ENCODE results near the gene CLCN5.

The CLCN5 gene

GRCh38 chrX:49922291-49923241 lies at the start of gene CLCN5:
CLCN5 (plus strand) TSS chrX:49922596; CDS start chrX:49925299, 2,703 bp downstream.
- peak; percentile 91 for DNase-seq

DNA sequence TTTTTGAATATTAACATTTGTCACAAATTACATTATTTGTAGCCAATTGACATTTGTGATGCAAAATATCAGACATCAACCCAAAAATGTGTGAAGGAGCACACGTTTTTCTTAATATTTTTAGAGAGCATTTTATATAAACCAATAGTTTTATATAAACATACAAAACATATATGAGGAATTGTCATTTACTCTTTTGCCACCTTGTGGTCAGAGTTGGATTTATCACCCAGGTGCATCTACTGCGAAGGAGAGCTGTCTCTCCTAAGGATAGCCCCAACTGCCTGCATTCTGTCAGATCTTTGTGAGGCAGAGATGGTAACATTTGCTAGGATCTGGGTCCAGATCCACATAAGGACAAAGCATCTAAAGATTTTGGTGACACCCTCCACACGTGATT lies 45.6 kb upstream of the CLCN5 start:
- peak; percentile 50 for DNase-seq

- no peak for DNase-seq
Measured at GRCh38 chrX:49877397-49878101, 44.8 kb upstream of the CLCN5 start.

- no peak for DNase-seq
Measured at GRCh38 chrX:49878128-49878833, 44.1 kb upstream of the CLCN5 start.

GRCh38 chrX:49878834-49879655 lies 43.4 kb upstream of the CLCN5 start, which contains the start of gene USP27X:
USP27X (plus strand) TSS chrX:49879484; CDS start chrX:49880308, 824 bp downstream.
- peak; percentile 82 for DNase-seq

GRCh38 chrX:49879656-49880277 lies 42.6 kb upstream of the CLCN5 start:
- no peak for DNase-seq

GRCh38 chrX:49880668-49881067 lies 41.7 kb upstream of the CLCN5 start:
- no peak for DNase-seq

GRCh38 chrX:49884290-49884862 lies 38.0 kb upstream of the CLCN5 start:
- peak; percentile 6 for DNase-seq

GRCh38 chrX:49892542-49892941 lies 29.9 kb upstream of the CLCN5 start:
- no peak for DNase-seq

DNA sequence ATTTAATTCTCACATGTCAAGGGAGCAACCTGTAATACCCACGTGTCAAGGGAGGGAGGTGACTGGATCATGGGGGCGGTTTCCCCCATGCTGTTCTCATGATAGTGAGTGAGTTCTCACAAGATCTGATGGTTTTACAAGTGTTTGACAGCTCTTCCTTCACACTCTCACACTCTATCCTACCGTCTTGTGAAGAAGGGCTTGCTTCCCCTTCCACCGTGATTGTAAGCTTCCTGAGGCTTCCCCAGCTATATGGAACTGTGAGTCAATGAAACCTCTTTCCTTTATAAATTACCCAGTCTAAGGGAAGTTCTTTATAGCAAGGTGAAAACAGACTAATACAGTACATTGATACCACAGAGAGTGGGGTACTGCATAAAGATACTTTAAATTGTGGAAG lies 25.4 kb upstream of the CLCN5 start:
- DNase-seq = no peak

- DNase-seq = no peak
Measured at GRCh38 chrX:49901048-49901447, 21.3 kb upstream of the CLCN5 start.

DNA sequence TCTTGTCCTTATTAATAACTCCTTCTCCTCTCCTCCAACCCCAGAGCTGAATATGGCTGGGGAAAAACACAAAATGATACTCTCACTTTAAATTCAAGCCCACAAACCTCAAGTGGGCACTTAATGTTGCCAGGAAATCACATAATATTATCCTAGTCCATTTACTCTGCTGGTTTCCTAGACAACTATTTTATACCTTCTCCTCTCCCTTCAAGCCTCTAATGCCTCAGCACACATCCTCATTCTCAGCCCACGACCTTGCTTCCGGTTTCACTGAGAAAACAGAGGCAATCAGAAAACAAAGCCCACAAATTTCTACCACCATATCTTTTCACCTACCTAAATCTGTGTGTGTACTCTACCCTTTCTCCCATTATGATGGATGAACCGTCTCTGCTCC lies 12.1 kb upstream of the CLCN5 start:
- DNase-seq = no peak

DNA sequence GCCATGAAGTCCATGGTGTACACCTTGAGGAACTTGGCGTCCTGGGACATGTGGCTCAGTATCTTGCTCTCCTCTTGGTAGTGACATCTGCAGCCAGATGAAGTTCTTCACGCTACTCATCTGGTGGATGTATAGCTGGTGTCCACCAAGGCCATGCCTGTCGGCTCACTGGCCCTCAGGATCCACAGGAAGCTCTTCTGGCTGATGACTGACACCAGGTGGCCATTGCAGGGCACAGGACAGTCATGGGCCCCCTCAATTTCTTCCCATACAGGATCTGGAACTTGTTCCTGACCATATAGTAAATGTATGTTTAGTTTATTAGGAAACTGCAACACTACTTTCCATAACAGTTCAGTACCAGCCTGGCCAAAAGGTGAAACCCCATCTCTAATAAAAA lies 10.3 kb upstream of the CLCN5 start:
- DNase-seq = no peak

- DNase-seq = no peak
Measured at GRCh38 chrX:49912861-49913260, 9.5 kb upstream of the CLCN5 start.

DNA sequence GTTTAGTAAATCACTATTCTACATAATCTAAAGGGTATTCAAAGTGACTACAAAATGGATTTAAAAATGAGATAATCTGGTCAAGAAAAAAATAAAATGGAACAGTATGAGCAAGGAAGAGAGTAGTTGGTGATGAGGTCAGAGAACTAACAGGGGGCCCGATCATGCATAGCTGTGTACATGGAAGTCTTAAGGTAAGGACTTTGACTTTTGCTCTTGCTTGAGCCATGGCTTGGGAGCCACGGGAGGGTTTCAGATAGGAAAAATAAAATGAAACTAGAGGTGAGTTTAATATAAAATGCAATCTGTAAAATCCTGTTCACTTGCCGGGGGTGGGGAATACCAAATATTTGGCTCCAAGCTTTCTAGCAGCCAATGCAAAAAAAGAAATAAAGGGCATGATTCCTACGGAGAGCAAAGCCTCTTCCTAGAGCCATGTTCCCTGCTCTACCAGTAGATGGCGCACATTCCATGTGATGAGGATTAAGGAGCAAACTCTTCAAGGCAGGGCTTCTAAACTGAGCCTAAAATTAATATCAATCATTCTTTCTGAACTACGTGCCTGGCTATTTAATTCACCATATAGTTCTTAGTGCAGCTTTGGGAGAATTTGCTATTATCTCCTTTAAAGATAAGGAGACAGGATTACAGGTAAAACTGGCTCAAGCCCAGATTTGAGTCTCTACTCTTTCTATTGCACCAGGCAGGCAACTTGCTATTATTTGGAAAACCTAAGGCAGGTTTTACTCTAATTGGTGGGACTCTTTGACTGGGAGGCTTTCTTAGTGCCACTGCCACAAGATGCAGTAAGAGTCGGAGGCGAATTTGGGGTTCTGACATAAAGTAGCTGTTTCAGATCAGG lies 6.8 kb upstream of the CLCN5 start:
- DNase-seq = peak; percentile 25

- peak; percentile 20 for DNase-seq
Measured at GRCh38 chrX:49919617-49920016, 2.8 kb upstream of the CLCN5 start.

DNA sequence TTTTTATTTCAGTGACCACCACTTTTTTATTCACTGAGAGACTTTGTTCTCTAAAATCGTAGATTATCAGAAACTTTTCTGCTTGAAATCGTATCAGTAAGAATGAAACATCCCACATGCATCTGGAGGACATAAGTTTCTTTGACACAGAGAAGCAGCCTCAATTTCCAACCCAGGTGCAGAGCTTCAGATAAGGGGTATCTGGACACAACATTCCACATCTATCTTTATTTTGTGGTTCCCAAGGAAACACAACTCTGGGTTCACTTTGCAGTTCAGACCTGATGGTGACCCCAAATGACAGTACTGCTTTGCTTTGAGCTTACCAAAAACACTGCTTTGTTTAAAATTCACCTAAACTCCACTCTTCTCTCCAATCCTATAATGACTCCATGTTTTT lies 1.3 kb upstream of the CLCN5 start:
- no peak for DNase-seq

DNA sequence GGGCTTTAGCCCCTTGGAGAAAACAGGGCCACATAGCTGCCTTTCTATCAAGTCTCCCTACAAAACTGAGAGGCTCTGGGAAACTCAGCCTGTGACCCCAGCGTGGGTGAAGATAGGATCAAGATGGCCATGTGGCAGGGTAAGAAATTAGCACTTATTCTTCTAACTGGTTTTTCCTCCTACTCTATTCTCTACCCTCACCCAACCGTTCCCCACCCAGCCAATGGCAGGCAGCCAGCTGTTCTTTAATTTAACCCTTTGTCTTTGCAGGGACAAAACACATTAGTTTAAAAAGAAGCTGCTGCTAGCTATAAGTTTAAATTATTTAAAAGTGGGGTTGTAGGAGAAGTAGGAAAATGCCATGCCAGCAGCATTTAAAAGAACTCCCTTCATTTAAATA lies 2.8 kb downstream of the CLCN5 start:
- DNase-seq = no peak

GRCh38 chrX:49930039-49930438 lies 7.6 kb downstream of the CLCN5 start:
- DNase-seq = no peak

GRCh38 chrX:49932791-49933190 lies 10.4 kb downstream of the CLCN5 start:
- DNase-seq = no peak

DNA sequence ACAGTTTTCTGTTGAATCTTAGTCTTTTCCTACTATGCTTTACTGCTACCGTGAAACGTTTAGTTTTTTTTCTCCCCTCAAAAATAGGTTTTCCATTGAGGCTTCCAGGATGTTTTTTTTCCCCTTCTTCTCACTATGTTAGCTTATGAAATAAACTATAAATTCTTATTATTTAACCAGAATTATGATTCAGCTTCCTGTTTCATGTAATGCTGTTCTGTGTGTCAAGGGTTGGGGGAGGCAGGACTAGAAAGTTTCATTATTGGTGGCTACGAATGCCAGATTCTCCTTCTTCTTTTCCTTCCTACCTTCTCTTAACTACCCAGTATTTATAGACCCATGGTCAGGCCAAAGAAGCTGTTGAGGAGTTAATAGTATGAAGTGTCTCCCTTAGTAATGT lies 11.8 kb downstream of the CLCN5 start:
- no peak for DNase-seq

All from midbrain (tissue), 1 donor.